Right lobe of liver (tissue), 4 donors: ENCODE measurements around the gene MKNK1.

Experiments
- POLR2A ChIP-seq: fragments of 450-650 bp; IDR thresholded peaks from one replicate; pipeline ENCODE4 v1.6.1; 2017; ENCODE audit warnings: antibody characterized with exemption, mild to moderate bottlenecking
- TF ChIP-seq, protein P1 (sequence below), 4 donors: fragments of 200-600 bp in 3 of 4; fragments of 450-650 bp in 1 of 4; IDR thresholded peaks; one replicate each; pipeline versions ENCODE4 v1.5.1 to v1.8.0; 2016 to 2022; ENCODE audit warnings: antibody characterized with exemption in 4 of 4, mild to moderate bottlenecking in 2 of 4
- donor health status: DM: no; HTN: no; CAD: no.
- donor health status: DM: no; HTN: no; CAD: no.
- donor health status: DM: no; HTN: yes; CAD: no.

DNA sequence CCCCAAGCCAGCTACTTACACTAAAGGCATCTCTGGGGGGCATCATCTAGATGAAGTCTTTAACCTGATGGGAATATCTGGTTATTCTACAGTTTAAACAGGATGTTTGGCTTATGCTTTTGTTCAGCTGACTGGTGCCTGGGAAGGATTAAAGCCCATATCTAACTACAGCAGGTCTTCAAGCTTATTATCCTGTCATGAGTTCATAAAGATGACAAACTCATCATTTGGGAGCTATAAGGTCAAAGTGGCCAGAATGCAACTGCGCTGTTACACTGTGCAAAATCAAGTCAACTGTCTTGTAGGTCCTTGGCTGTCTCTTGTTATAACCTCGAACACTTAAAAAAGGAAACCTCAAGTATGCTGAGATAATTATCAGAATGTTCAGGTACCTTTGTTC is 31.1 kb upstream of the MKNK1 start:
- TF ChIP-seq, protein P1, sequence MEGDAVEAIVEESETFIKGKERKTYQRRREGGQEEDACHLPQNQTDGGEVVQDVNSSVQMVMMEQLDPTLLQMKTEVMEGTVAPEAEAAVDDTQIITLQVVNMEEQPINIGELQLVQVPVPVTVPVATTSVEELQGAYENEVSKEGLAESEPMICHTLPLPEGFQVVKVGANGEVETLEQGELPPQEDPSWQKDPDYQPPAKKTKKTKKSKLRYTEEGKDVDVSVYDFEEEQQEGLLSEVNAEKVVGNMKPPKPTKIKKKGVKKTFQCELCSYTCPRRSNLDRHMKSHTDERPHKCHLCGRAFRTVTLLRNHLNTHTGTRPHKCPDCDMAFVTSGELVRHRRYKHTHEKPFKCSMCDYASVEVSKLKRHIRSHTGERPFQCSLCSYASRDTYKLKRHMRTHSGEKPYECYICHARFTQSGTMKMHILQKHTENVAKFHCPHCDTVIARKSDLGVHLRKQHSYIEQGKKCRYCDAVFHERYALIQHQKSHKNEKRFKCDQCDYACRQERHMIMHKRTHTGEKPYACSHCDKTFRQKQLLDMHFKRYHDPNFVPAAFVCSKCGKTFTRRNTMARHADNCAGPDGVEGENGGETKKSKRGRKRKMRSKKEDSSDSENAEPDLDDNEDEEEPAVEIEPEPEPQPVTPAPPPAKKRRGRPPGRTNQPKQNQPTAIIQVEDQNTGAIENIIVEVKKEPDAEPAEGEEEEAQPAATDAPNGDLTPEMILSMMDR (IDR thresholded peaks at IDR 0.05): no peak
- TF ChIP-seq POLR2A: no peak
